HG02970 (cell line): Measurements from ENCODE around the gene CPLANE2.
"Not testable (repeated sequence)": the region's sequence is repeated elsewhere in the genome, so short reads cannot be mapped to it uniquely, and the experiment has no call there.

ENCODE experiments used
- ATAC-seq: cut with Tn5 transposase; IDR thresholded peaks from one replicate; pipeline ENCODE4 v1.9.1; 2021; ENCODE audit warnings: mild to moderate bottlenecking, moderate library complexity, moderate number of reproducible peaks; ENCODE audit not compliant: unreplicated experiment, low FRiP score

The CPLANE2 gene

DNA sequence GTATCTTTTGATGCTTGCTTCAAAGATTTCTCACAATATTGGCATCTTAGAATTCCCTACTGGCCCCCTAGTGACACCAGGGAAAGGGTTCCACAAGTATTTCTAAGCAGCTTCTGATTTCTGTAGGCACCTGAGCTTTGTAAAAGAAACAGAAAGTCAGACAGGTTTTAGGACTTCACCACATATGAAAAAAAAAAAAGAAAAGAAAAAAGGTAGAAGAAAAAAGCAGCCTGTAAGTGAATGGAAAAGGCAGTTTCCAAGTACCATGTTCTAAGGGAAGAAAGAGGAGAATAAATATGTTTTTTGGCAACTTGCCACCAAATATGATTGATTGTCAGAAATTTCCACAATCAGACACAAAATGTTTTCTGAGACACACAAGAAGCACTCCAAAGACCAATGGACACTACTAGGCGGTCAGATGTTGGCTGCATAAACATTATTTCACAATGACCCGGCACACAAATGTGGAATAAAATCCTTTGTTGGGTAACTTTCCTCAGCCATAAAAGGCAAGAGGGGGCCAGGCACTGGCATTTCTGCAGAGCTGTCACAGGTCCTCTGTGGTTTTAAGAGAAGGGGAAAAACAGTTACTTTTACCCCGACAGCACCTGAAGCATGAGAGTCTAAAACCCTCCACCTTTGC, 12.7 kb upstream of the CPLANE2 start:
- ATAC-seq, result no peak

DNA sequence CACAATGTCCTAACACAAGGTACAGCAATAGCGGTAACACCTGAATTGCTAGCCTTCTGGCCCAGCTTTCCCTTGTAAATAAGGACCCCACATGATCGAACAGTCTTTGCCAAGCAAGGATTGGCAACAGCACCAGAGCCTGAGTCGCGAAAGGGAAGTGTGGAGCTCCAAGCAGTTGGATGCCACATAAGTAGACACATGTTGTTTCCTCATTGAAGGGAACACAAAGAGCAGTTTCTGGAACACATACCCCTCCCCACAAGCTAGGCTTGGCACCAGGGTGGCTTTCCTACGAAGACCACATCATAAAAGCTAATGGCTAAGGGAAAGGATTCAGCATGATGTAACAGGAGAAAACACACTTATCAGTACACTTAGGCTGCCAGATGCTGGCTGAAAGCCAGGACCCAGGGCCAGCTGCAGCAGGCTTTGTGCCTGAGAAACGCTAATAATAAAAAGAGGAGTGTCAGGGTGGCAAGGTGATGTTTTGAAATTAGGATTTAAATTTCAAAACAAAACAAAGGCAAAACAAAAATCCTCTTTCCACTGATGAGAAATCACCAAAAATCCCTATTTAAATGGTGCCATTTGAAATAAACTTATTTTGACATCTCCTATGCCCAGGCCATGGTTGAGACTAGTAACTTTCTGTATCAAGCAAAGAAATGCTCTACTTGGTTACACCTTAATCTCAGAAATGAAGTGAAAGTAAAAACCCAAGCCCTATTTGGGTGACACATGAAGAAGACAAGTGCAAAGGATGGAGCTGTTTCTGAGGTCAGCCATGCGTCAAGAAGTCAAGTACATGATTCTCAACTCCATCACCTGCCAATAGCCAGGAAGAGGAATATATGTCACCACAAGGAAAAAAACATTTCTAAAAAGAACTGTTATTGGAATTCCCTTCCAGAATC, 11.9 kb upstream of the CPLANE2 start:
- no peak for ATAC-seq

DNA sequence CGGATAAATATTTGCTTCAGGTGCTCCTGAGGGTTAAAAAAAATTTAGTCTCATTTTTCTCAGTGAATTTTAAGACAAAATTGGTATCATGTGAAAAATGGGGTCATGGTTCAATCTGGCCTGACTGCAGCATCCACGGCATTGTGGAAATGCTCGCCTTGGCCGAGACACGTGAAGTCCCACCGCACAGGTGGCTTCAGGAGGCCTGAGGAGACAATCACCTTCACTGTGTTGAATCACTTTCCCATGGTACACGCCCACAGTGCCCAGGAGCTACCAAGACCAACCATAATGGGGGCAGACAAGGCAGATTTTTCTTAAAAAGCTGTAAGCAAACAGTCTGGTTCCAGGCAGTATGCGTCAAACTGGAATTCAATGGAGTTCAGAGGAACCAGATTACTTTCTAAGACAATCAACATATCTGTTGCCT, 11.0 kb upstream of the CPLANE2 start:
- no peak for ATAC-seq

DNA sequence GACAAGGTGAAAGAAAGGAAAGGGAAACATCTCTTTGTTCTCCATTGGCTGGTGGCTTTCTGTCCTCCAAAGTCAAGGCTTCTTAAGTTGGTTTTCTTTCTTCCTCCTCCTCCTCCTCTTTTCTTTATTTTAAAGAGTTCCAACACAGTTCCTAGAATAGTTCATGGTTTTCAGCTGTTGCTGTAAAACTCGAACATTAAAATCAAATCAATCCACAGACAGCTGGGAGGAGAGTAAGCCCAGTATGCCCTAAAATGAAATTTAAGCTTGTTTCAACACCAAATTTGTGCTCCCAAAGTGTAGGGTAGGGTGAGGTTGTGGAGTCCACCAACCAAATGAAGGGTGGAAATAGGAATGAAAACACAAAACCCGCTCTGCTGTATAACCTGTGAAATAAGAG, 10.5 kb upstream of the CPLANE2 start:
- ATAC-seq, result no peak

DNA sequence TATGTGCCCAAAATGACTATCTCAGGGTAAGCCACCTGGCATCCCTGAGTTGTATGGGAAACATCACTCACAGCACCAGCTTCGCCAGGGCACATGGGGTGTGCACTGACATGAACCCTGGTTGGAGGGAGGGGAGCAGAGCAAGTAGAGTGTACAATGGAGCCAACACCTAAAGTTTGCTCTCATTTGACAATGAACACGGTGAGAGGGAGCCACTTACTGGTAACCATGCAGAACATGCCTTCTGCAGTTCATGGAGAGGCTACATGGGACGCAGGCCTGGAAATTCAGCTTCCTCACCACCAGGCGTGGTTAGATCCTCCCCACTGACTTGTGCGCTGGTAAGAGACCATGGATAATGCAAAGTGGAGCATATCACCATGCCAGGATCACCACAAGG, 10.0 kb upstream of the CPLANE2 start:
- ATAC-seq, result no peak

DNA sequence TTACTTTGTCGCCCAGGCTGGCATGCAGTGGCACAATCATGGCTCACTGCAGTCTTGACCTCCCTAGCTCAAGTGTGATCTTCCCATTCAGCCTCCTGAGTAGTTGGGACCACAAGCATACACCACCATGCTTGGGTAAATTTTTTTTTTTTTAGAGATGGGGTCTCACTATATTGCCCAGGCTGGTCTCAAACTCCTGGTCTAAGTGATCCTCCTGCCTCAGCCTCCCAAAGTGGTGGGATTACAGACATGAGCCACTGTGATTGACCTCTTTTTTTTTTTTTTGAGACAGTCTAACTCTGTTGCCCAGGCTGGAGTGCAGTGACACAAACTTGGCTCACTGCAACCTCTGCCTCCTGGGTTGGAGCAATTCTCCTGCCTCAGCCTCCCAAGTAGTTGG, 9.3 kb upstream of the CPLANE2 start:
- ATAC-seq, result not testable (repeated sequence)

DNA sequence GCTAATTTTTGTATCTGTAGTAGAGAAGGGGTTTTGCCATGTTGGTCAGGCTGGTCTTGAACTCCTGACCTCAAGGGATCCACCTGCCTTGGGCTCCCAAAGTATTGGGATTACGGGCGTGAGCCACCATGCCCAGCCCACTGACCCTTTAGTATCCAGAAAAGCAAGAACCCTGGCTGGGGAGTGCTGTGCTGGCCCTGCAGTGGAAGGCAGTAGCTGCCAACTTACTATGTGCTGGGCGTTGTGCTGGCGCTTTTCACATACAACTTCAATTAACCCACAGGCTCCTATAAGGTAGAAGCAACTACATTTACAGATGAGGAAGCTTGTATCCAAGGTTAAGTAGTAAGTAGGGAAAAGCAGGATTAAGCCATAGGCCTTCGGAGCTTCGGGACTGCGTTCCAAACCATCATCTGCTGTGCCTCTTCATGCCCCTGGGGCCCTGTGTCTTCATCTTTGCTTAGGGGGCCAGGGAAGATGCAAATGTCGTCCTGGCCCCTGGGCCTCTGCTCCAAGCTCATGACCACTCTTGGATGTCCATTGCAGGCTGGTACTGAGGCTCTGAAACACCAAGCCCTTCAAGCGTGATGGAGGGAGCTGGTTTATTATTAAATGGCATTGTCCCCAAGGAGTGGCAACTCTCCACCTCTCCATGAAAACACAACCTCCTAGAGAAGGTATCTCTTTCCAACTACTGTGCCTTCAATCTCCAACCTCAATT, 8.7 kb upstream of the CPLANE2 start:
- no peak for ATAC-seq

DNA sequence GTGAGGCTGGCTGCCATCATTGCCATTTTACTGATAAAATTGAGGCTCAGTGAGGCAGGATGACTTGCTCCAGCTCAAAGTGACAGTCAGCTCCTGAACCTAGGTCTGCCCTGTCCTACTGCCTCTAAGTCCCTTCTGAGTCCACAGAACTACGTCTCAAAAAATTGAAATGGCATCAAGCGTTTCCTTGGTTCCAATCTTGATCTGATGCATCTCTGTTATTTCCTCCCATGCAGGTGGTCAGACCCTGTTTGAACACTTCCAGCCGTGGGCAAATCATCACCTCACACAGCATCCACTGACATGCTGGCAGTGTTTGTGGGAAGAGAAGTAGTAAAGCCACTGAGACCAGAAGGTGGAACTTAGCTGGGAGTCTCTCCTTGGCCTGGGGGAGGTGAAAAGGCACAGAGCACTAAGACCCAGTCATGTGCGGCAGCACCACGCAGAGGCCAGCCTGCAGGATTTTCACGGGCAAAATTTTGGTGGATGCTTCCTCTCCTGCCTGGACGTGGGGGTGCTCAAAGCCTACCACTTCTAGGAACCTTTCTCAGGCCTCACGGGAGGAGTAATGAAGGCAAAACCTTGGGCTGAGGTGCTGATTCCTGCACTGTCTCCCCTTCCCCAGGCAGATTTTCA, 7.8 kb upstream of the CPLANE2 start:
- ATAC-seq, result no peak

DNA sequence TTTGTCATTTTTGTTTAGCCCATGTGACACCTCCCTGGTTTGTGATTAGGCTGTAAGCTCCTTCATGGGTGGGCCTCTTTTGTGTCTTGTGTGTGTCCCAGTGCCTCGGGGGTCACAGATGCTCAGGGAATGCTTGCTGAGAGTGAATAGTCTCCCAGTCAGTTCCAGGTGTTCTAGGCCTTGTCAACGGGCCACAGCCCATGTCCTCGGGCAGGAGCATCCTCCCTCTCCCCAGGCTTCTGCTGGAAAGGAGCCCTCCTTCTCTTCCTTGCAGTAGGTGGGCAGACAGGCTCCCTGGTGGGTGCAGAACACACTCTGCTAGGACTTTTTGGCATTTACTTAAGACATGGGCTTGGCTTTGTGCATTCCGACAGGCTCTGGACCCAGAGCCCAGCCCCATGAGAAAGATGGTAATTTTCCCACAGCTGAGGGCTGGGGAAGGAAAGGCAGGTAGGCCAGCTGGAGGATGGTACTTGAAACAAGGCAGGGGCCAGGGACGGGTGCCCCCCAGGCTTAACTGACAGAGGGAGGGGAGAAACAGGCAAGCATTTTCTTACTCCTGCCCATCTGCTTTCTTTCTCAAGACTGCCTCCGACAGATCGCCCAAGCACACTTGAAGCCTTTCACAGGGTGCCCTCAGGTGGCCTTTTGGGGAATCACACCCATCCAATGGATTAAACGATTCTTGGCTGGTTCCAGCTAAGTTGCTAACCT, 7.1 kb upstream of the CPLANE2 start:
- no peak for ATAC-seq

DNA sequence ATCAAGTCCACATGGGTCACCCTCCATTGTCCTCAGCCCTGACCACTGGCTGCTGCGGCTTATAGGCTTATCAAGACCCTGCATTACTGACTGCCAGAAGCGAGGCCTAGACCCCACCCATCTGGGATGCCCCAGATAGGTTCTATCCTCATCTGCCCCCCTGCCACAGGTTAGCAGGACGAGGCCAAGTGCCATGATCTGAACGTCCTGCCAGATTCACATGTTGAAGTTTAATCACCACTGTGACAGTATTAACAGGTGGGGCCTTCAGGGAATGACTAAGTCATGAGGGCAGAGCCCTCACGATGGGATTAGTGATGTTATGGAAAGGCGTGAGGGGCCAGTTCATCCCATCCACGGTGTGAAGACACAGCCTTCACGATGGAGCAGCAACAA, 6.2 kb upstream of the CPLANE2 start:
- ATAC-seq, result no peak

DNA sequence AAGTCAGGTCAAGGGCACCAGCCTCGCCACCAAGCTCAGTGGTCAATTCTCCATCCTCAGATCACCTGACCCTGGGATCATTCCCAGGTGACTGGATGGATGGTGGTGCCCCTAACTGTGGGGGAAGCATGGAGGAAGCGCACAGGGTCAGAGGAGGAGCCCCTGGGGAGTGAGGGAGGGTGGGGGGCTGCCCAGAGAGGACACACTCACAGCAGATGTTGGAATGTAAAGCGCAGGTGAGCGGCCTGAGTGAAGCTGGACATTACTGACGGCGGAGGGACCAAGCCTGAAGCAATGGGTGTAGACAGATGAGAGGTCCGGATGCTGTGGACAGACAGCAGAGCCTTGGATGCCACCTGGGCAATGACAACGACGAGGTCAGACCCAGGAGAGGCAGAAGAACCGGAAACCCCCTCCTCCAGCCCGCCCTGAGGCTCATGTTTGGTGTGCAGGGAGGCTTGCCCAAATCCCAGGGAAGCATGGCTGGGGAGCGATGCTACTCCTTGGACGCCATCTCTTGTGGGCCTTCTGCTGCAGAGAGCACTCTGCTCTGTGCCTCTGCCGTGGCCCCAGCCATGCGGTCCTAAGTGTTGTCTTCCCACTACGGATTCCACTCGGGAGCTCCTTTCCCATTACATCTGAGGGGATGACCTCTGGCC, 5.7 kb upstream of the CPLANE2 start:
- ATAC-seq, result no peak

DNA sequence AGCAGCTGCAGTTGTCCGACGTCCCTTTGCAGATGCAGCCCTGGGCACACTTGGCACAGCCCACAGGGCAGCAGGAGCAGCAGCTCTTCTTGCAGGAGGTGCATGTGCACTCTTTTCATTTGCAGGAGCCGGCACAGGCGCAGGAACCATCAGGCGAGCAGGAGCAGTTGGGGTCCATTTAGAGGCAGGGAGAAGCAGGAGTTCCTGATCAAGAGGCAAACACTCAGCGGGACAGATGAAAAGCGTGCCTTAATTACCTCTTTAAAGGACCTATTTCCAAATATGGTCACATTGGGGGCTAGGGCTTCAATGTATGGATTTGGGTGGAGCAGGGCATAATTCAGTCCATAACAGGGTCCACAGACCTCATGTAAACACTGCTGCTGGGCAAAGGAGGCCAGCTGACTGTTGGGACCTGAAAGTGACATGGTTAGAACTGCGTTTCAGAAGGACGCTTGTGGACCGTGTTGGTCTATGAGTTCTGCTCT, 4.3 kb upstream of the CPLANE2 start:
- no peak for ATAC-seq

DNA sequence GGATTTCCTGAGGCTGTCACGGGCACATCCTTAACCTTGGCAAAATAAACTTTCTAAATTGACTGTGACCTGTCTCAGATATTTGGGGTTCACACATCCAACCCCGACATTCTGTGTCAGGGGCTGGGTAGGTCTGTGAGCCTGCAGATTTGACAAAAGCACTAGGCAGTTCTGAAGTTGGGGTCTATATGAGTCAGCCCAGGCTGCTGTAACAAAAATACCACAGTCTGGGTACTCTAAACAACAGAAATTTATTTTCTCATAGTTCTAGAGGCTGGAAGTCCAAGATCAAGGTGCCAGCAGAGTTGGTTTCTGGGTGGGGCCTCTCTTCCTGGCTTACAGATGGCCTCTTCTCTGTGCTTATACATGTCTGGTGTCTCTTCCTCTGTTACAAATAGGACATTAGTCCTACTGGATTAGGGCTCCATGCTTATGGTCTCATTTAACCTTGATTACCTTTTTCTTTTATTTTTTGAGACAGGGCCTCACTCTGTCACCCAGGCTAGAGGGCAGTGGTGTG, 3.0 kb upstream of the CPLANE2 start:
- ATAC-seq, result no peak

DNA sequence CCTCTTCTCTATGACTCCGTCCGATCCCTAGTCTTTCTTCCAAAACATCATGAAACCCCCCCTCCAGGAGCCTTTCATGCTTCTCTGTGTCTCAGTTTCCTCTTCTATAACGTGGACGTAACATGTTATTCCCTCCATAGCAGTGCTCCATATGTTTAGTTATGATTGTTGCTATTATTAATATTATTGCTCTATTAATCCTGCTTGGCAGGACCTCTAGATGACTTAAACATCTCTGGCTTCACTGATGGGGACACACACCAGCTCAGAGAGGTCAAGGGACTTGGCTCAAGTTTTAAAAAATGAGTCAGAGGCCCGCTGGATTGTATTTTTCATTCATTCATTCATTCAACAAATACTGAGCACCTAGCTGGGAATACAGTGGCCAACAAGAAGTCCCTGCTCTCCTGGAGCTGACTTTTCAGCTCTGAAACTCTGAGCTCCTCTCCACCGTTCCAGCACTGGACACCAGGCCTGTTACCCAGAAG, 404 bp upstream of the CPLANE2 start:
- no peak for ATAC-seq

DNA sequence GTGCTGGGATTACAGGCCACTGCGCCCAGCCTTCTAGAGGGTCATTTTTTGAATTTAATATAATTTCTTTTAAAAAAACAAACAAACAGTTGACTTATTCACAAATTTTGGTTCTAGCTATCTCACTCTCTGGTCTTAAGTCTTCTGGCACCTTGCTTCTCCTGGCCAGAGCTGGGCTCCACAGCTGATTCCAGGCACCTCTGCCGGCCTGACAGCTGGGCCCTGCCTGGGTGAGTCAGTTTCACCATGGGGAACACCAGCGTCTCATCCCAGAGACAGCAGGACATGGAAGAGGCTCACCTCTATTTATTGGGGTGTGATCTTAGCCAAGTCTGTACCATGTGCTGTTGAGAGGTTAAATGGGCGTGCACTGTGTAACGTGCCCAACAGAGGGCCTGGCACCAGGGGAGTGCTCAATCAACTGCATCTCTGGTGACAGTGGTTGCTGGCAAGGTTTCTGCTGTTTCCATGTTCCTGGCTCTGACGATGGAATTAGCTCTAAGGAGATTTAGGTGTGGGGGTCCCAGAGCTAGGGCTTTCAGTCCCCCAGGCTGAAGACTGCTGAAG, 956 bp downstream of the CPLANE2 start:
- ATAC-seq, result peak; percentile 29

DNA sequence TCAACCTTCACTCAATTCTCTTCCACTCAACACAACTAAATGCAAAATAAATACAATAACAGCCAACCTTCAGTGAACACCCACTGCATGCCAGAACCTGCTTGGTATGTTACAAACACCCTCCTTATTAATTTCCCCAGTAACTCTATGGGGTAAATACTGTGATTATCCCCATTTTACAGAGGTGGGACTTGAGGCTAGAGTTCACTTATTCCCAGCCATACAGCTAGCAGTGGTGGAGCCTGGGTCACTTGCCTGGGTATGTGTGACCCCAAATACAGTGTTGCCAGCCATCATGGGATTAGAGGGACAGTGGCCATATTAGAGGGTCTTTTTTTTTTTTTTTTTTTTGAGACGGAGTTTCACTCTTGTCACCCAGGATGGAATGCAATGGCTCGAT, 1.6 kb downstream of the CPLANE2 start:
- ATAC-seq, result no peak

DNA sequence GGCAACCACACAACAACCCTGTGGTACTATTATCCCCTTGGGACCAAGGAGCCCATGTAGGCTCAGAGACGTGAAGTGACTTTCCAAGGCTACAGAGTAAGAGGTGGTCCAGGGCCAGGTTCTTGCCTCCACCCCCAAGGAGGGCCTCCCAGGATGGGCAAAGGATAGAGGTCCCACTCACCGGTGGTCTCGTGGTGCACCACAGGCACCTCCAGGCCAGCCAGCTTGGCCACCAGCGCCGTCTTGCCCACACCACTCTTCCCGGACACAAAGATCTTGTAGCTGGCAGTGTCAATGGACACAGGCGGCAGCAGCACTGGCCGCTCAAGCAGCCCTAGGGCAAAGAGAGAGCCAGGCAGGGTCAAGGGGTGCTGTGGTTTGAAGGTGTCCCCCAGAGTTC, 3.6 kb downstream of the CPLANE2 start:
- no peak for ATAC-seq

DNA sequence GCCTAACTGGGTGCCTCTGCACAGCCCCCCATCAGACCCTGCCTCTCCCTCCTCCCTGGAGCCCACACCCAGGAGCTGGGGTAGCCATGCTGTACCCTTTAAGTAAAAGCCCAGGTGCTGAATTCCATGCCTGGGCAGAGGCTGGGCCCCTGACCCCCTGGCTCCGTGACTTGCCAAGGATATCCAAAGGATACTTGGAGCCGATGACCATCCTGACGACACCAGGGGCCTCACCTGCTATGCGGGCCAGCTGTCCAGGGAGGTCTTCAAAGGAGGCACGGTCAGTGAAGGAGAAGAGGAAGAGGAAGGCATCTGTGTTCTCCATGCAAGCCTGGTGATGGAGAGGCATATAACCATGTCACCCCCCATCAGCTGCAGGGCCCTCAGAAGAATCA, 4.7 kb downstream of the CPLANE2 start:
- ATAC-seq, result no peak
